Stimulated activated CD8-positive, alpha-beta memory T cell treated with anti-CD3 and anti-CD28 coated beads, Interleukin-2, amount 100 ng/mL, for 1 hour (primary cell): Measurements from ENCODE around the gene FAM120B.

ENCODE experiments used
- DNase-seq, 2 donors: peaks; one replicate each; pipeline ENCODE4 v3.0.0-alpha.2; 2020; ENCODE audit warnings: low read depth in 2 of 2

Gene FAM120B

DNA sequence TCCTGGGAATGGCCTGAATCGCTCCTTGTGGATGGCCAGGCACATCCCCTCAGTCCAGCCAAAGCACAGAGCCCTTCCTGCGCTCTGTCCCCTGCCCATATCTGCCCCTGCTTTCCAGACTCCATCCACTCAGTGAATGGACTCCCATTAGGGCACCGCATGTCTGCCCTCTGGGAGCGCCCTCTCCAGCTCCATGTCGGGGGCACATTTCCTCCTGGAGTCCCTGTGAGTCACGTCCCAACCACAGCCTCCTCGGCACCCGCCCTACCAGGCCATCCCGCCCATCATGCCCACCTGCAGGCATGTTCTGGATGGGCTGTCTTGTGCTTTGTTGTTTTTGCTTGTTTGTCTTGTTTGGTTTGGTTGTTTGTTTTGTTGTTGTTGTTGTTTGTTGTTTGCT, 149.8 kb downstream of the FAM120B start:
- DNase-seq = no peak
